Karpas-422 (cell line): ENCODE data around the gene BPI. TPM values are rescaled to one million over a fixed set of nuclear protein-coding genes. Genes with fewer than 3 reads are reported as not detected.

ENCODE experiments used
- DNase-seq: peaks from one replicate; pipeline ENCODE4 v3.0.0-alpha.2; 2015
- H2AFZ ChIP-seq: fragments of 200-600 bp; sonication (generic); 2 replicates; pipeline ENCODE4 v1.6.1; 2014; ENCODE audit warnings: antibody characterized with exemption, low read length, mixed read lengths
- H3K27ac ChIP-seq: fragments of 200-600 bp; sonication (generic); 2 replicates; pipeline ENCODE4 v1.5.1; 2014; ENCODE audit warnings: mild to moderate bottlenecking, low read length, moderate library complexity
- H3K27me3 ChIP-seq: fragments of 200-600 bp; sonication (generic); 2 replicates; pipeline ENCODE4 v1.6.1; 2014; ENCODE audit warnings: low read length, mixed read lengths
- H3K36me3 ChIP-seq: fragments of 200-600 bp; sonication (generic); 2 replicates; pipeline ENCODE4 v1.6.1; 2014; ENCODE audit warnings: low read length, mixed read lengths; ENCODE audit not compliant: insufficient read depth
- H3K4me1 ChIP-seq: fragments of 200-600 bp; sonication (generic); 2 replicates; pipeline ENCODE4 v1.6.1; 2014; ENCODE audit warnings: mild to moderate bottlenecking, low read length, mixed read lengths
- H3K4me2 ChIP-seq: fragments of 200-600 bp; sonication (generic); 2 replicates; pipeline ENCODE4 v1.6.1; 2014; ENCODE audit warnings: low read length, low read depth, mild to moderate bottlenecking; ENCODE audit not compliant: poor library complexity, severe bottlenecking
- H3K4me3 ChIP-seq: fragments of 200-600 bp; sonication (generic); 2 replicates; pipeline ENCODE4 v1.5.1; 2014; ENCODE audit warnings: mild to moderate bottlenecking, antibody characterized with exemption, low read length, mixed read lengths
- H3K79me2 ChIP-seq: fragments of 200-600 bp; sonication (generic); 2 replicates; pipeline ENCODE4 v1.6.1; 2014; ENCODE audit warnings: mild to moderate bottlenecking, low read length, mixed read lengths
- H3K9ac ChIP-seq: fragments of 200-600 bp; sonication (generic); 2 replicates; pipeline ENCODE4 v1.6.0; 2014; ENCODE audit warnings: low read length
- H3K9me2 ChIP-seq: fragments of 200-600 bp; sonication (generic), shearing (Covaris generic); replicated peaks from 2 replicates; pipeline ENCODE4 v1.6.0; 2014; ENCODE audit warnings: mild to moderate bottlenecking, low read length, moderate library complexity; ENCODE audit not compliant: insufficient read depth
- H3K9me3 ChIP-seq: fragments of 300-700, 200-600 bp; sonication (generic); 2 replicates; pipeline ENCODE4 v1.6.1; 2014; ENCODE audit warnings: low read length, mixed read lengths
- H4K20me1 ChIP-seq: fragments of 200-600 bp; sonication (generic); 2 replicates; pipeline ENCODE4 v1.6.1; 2014; ENCODE audit warnings: mild to moderate bottlenecking, antibody characterized with exemption, low read length, low read depth; ENCODE audit not compliant: insufficient read depth
- total RNA-seq: library from RNA; depleted of rRNA; stranded (reverse); fragments of >200 nt; shearing (Covaris generic); gene quantifications from 2 replicates; pipeline ENCODE4 v1.2.3, GENCODE V29; 2014; ENCODE audit warnings: low replicate concordance

Gene BPI
- total RNA-seq, 1 experiment from 2014 or later, result not detected

DNA sequence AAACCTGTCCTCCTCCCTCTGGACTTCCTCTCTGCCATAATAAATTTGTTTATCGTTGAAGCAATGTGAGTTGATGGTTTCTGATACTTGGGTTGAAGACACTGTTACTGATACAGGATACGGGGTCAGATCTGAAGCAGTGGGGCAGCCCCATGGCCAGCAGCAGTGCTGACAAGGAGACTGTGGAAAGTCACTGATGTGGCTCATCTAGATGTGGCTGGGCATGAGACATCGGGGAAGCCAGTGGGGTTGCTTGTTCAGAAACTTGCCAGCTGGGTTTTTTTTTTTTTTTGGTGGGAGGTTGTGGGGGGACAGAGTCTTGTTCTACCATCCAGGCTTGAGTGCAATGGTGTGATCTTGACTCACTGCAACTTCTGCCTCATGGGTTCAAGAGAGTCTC is 2.6 kb upstream of the BPI start:
- Histone ChIP-seq H3K4me3 (no peak overlapping the region), H3K4me2 (no peak overlapping the region), H3K9me2 (no peaks in the 10 kb centered on the region), H3K27ac (no peak overlapping the region), H3K36me3 (no peaks in the 10 kb centered on the region), H4K20me1 (no peaks in the 10 kb centered on the region), H2AFZ (no peak overlapping the region), H3K9ac (no peak overlapping the region), H3K79me2 (no peaks in the 10 kb centered on the region), H3K9me3 (no peaks in the 10 kb centered on the region), H3K27me3 (no peaks in the 10 kb centered on the region), H3K4me1 (no peaks in the 10 kb centered on the region)
- no peak for DNase-seq

DNA sequence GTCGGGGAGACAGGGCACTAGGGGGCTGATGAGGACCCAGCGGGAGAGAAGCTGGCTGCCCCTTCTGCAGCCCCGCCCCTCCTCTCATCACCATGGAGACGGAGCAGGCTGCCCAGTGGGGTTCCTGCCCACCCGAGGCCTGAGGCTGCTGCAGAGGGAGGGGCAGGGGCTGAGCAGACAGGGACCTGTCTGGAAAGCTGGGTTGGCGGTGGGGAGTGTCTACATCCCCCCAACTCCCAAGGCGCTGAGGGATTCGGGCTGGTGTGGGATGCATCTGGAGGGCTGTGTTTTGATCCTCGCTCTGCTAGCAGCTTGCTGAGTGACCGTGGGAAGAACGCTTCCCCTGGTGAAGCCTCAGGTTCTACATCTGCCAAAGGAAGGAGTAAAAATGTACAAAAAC is 1.2 kb upstream of the BPI start:
- no peak overlapping the region for H3K27ac ChIP-seq
- no peak for DNase-seq
- H3K9me3 ChIP-seq, result no peaks in the 10 kb centered on the region
- H3K27me3 ChIP-seq, result no peaks in the 10 kb centered on the region
- no peak overlapping the region for H3K9ac ChIP-seq
- no peaks in the 10 kb centered on the region for H4K20me1 ChIP-seq
- no peak overlapping the region for H3K4me3 ChIP-seq
- no peaks in the 10 kb centered on the region for H3K79me2 ChIP-seq
- H2AFZ ChIP-seq, result no peak overlapping the region
- no peaks in the 10 kb centered on the region for H3K4me1 ChIP-seq
- no peaks in the 10 kb centered on the region for H3K9me2 ChIP-seq
- H3K36me3 ChIP-seq, result no peaks in the 10 kb centered on the region
- no peak overlapping the region for H3K4me2 ChIP-seq

DNA sequence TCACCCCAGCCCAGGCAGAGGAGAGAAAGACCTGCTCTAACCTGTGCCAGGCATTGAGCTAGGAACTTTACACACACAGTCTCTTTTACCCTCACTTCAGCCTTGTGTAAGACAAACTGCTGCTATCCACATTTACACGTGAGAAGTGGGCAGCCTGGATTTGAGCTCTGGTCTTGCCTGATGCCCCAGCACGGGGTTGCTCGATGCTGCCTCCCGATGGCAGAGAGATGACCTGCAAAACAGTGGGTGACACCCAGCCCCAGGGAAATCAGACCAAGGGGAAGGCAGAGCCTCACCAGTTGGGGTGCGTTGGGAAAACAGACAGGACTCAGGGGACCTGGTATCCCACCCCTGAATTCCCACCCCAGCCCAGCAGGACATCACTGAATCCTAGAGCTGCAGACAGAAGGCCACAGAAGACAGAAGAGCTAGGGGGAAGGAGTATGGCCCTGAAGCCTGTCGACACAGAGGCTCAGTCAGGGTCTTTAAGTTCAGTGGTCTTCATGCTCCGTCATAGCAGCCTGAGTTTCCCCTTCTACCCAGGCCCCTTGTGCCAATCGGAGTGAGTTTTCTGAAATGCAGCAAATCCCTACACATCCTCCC is 990 bp downstream of the BPI start:
- Histone ChIP-seq H3K79me2 (no peaks in the 10 kb centered on the region), H3K9ac (no peak overlapping the region), H3K4me2 (no peak overlapping the region), H3K9me2 (no peaks in the 10 kb centered on the region), H3K4me3 (no peak overlapping the region), H3K9me3 (no peaks in the 10 kb centered on the region), H3K36me3 (no peaks in the 10 kb centered on the region), H3K27me3 (no peaks in the 10 kb centered on the region), H4K20me1 (no peaks in the 10 kb centered on the region), H3K4me1 (no peaks in the 10 kb centered on the region), H2AFZ (no peak overlapping the region), H3K27ac (no peak overlapping the region)
- peak; percentile 82 for DNase-seq

DNA sequence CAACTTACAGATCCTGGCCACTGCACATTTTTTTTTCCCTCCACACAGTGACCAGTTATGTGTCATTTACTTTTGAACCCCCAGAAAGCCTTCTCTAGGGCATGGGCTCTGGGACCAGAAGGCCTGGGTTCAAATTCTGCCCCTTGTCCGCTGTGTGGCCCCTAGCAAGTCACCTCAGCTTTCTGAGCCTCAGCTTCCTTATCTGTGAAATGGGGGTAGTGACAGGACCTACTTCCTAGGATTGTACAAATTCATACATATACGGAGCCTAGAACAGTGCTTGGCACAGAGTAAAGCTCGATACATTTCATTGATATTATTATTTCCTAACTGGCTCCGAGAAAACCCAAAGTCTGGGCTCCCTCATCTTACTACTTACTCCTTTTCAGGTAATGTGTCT is 1.6 kb downstream of the BPI start:
- no peak for DNase-seq
- Histone ChIP-seq H4K20me1 (no peaks in the 10 kb centered on the region), H3K9ac (no peak overlapping the region), H3K9me2 (no peaks in the 10 kb centered on the region), H3K4me1 (no peaks in the 10 kb centered on the region), H3K36me3 (no peaks in the 10 kb centered on the region), H2AFZ (no peak overlapping the region), H3K4me3 (no peak overlapping the region), H3K9me3 (no peaks in the 10 kb centered on the region), H3K79me2 (no peaks in the 10 kb centered on the region), H3K27me3 (no peaks in the 10 kb centered on the region), H3K4me2 (no peak overlapping the region), H3K27ac (no peak overlapping the region)

DNA sequence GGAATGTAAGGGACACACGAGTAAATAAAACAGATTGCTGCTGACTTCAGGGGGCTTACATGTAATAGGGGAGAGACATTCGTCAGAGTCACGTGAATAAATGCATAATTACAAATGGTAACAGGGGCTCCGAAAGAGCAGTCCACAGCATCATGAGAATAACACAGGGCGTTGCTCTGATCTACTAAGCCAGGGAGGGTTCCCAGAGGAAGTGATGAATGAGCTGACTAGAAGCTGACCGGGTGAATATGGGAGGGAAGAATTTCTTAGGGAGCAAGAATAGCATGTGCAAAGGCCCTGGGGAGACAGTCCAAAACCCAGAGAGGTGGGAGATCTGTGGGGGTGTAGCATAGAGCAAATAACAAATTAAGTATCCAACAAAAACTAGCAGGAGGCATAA is 2.4 kb downstream of the BPI start:
- DNase-seq, result no peak
- no peak overlapping the region for H2AFZ ChIP-seq
- H3K9me3 ChIP-seq, result no peaks in the 10 kb centered on the region
- H3K27ac ChIP-seq, result no peak overlapping the region
- H3K4me2 ChIP-seq, result no peak overlapping the region
- H3K4me3 ChIP-seq, result no peak overlapping the region
- no peaks in the 10 kb centered on the region for H4K20me1 ChIP-seq
- H3K36me3 ChIP-seq, result no peaks in the 10 kb centered on the region
- no peak overlapping the region for H3K9ac ChIP-seq
- no peaks in the 10 kb centered on the region for H3K4me1 ChIP-seq
- H3K9me2 ChIP-seq, result no peaks in the 10 kb centered on the region
- H3K27me3 ChIP-seq, result no peaks in the 10 kb centered on the region
- H3K79me2 ChIP-seq, result no peaks in the 10 kb centered on the region

DNA sequence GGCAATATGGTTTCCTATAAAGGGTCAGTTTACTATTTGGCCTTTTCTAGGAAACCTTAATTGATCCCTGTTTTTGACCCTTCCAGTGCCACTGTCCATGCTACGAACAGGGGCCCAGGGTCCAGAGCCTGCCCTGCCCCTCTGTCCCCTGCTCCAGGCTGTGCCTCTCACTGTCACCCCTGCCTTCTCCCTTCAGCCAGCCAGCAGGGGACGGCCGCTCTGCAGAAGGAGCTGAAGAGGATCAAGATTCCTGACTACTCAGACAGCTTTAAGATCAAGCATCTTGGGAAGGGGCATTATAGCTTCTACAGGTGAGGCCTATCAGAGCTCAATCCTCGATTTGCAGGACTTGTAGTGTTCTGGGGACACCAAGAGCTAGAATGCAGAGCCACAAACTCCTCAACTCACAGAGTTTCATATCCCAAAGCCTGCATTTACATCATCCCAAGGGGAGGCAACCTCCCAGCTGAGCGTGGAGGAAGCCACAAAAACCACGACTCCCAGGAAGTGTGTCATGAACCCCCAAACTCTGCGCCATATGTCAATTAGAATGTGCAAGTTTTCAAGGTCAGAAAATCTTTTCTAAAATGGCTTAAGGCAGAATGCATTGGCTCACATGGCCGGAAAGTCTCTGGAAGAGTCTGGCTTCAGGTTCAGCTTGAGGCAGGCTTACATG is 3.6 kb downstream of the BPI start:
- H3K4me2 ChIP-seq, result no peak overlapping the region
- no peaks in the 10 kb centered on the region for H3K27me3 ChIP-seq
- H3K9ac ChIP-seq, result no peak overlapping the region
- H3K9me3 ChIP-seq, result no peaks in the 10 kb centered on the region
- H3K27ac ChIP-seq, result no peak overlapping the region
- no peaks in the 10 kb centered on the region for H3K36me3 ChIP-seq
- no peak for DNase-seq
- H3K4me1 ChIP-seq, result no peaks in the 10 kb centered on the region
- no peaks in the 10 kb centered on the region for H3K79me2 ChIP-seq
- no peaks in the 10 kb centered on the region for H3K9me2 ChIP-seq
- no peak overlapping the region for H3K4me3 ChIP-seq
- H4K20me1 ChIP-seq, result no peaks in the 10 kb centered on the region
- no peak overlapping the region for H2AFZ ChIP-seq

DNA sequence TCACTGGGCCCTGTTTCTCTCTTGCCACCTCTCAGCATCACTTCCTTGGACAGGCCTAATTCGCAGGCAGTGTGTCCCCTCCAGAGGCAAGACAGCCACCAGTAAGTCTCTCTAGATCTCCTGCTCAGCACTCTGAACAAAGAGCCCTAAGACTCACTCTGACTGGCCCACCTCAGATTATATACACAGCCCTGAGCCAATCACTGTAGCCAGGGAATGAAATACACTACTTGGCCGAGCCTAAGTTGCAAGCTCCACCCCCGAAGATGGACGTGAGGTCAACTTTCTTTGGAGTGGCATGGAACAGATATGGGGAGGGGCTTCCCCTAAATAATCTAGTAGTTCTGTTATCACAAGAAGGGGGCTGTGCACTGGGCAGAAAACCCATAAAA is 4.1 kb downstream of the BPI start:
- Histone ChIP-seq H3K27me3 (no peaks in the 10 kb centered on the region), H4K20me1 (no peaks in the 10 kb centered on the region), H2AFZ (no peak overlapping the region), H3K4me2 (no peak overlapping the region), H3K9me2 (no peaks in the 10 kb centered on the region), H3K9ac (no peak overlapping the region), H3K27ac (no peak overlapping the region), H3K36me3 (no peaks in the 10 kb centered on the region), H3K4me3 (no peak overlapping the region), H3K9me3 (no peaks in the 10 kb centered on the region), H3K4me1 (no peaks in the 10 kb centered on the region), H3K79me2 (no peaks in the 10 kb centered on the region)
- DNase-seq, result no peak

DNA sequence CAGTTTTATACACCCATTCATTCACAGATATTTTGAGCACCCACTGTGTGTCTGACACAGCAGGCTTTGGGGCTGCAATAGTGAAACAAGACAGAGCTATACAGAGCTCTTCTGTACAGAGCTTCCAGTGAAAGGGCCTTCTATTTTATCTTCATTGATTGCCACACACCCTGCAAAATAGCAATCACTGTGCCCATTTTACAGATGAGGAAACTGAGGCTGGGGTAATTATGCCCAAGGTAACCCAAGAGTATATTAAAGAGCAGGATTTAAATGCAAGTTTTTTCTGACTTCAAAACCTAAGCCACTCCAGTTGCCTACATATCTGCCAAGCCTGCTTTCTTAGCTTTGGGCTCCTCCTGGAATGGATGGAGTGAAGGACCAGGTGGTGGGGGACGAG is 4.5 kb downstream of the BPI start:
- Histone ChIP-seq H2AFZ (no peak overlapping the region), H3K9me2 (no peaks in the 10 kb centered on the region)

More for the DNA sequence above, 4.5 kb downstream of the BPI start:
- Histone ChIP-seq H3K36me3 (no peaks in the 10 kb centered on the region), H3K4me3 (no peak overlapping the region), H3K4me2 (no peak overlapping the region), H3K4me1 (no peaks in the 10 kb centered on the region), H3K9ac (no peak overlapping the region), H3K9me3 (no peaks in the 10 kb centered on the region), H3K79me2 (no peaks in the 10 kb centered on the region), H4K20me1 (no peaks in the 10 kb centered on the region), H3K27ac (no peak overlapping the region), H3K27me3 (no peaks in the 10 kb centered on the region)
- DNase-seq, result no peak
